Measurements from ENCODE around the gene EPB41L1.

EPB41L1 gene

DNA sequence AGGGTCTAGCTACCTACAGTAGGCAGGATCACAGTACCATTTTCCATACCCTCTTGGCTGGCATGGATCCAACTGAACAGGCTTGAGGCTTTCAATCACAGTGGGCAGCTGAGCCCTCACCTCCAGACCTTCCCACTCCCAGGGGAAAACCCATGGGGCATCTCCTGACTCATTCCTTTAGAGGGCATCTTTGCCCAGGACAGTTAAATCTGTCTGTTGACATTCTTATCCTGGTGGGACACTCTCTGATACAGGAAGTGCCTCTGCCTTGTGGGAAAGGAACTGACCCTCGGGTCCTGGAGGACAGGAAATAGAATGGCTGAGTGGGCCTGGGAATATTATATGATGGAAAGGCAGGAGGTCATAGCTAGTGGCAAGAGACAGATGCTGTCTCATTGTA, 10.2 kb upstream of the EPB41L1 start:
- ChIA-PET POLR2A (no interaction called here), CTCF (interaction anchor here (0.7 to 20.8 kb wide), 5 partner anchors 13 to 159 kb away, joined by 3 to 495 read pairs (median 5); no protein-coding TSS in a partner anchor)
- TF ChIP-seq, protein P1, sequence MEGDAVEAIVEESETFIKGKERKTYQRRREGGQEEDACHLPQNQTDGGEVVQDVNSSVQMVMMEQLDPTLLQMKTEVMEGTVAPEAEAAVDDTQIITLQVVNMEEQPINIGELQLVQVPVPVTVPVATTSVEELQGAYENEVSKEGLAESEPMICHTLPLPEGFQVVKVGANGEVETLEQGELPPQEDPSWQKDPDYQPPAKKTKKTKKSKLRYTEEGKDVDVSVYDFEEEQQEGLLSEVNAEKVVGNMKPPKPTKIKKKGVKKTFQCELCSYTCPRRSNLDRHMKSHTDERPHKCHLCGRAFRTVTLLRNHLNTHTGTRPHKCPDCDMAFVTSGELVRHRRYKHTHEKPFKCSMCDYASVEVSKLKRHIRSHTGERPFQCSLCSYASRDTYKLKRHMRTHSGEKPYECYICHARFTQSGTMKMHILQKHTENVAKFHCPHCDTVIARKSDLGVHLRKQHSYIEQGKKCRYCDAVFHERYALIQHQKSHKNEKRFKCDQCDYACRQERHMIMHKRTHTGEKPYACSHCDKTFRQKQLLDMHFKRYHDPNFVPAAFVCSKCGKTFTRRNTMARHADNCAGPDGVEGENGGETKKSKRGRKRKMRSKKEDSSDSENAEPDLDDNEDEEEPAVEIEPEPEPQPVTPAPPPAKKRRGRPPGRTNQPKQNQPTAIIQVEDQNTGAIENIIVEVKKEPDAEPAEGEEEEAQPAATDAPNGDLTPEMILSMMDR (IDR thresholded peaks at IDR 0.05; ENCODE audit: control extremely low read depth, extremely low read depth, low read depth, missing control alignments), result no peak
- no peak for DNase-seq (ENCODE audit: extremely low spot score)

GRCh38 chr20:36145877-36146707, 8.4 kb upstream of the EPB41L1 start:
- TF ChIP-seq, protein P1 (IDR thresholded peaks at IDR 0.05; ENCODE audit: control extremely low read depth, extremely low read depth, low read depth, missing control alignments), result no peak
- ChIA-PET CTCF (interaction anchor here (1.2 to 20.8 kb wide), 4 partner anchors 12 to 152 kb away, joined by 3 to 495 read pairs (median 36); no protein-coding TSS in a partner anchor), POLR2A (interaction anchor here (0.7 kb wide), 1 partner anchor 138 kb away, joined by 4 read pairs; no protein-coding TSS in a partner anchor)
- no peak for DNase-seq (ENCODE audit: extremely low spot score)

GRCh38 chr20:36147690-36148089, 6.8 kb upstream of the EPB41L1 start:
- TF ChIP-seq, protein P1 (IDR thresholded peaks at IDR 0.05; ENCODE audit: control extremely low read depth, extremely low read depth, low read depth, missing control alignments), result no peak
- ChIA-PET POLR2A (no interaction called here), CTCF (interaction anchor here (1.7 to 20.8 kb wide), 5 partner anchors 10 to 153 kb away, joined by 6 to 495 read pairs (median 13); no protein-coding TSS in a partner anchor)
- DNase-seq (ENCODE audit: extremely low spot score), result no peak

DNA sequence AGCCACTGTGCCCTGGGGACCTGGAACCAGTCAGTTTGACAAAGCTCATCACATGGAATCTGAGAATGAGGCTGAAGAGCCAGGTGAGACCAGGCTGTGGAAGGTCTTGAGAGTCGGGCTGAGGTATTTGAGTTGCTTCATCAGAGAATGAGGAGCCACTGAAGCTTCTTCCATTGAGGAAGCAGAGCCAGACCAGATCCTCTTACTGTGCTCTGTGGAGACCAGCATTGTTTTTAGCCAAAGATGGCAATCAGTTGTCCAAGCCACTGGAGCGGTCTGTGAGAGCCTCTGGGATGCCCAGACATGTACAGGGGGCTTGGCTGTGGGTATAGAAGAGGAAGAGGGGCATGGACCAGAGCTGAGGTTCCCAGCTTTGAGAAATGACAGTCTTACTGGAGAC, 6.1 kb upstream of the EPB41L1 start:
- CTCF ChIA-PET, result interaction anchor here (1.5 to 20.8 kb wide), 6 partner anchors 9 to 154 kb away, joined by 3 to 495 read pairs (median 11); no protein-coding TSS in a partner anchor
- POLR2A ChIA-PET, result no interaction called here

GRCh38 chr20:36149012-36149411, 5.5 kb upstream of the EPB41L1 start:
- DNase-seq (ENCODE audit: extremely low spot score), result no peak
- CTCF ChIA-PET, result interaction anchor here (1.1 to 20.8 kb wide), 8 partner anchors 9 to 290 kb away, joined by 3 to 495 read pairs (median 8); partner anchors contain the start of gene SCAND1
- TF ChIP-seq, protein P1 (IDR thresholded peaks at IDR 0.05; ENCODE audit: control extremely low read depth, extremely low read depth, low read depth, missing control alignments), result no peak
- POLR2A ChIA-PET, result no interaction called here

More for the DNA sequence above, 6.1 kb upstream of the EPB41L1 start:
- DNase-seq (ENCODE audit: extremely low spot score), result no peak
- TF ChIP-seq, protein P1 (IDR thresholded peaks at IDR 0.05; ENCODE audit: control extremely low read depth, extremely low read depth, low read depth, missing control alignments), result no peak

GRCh38 chr20:36149469-36149868, 5.1 kb upstream of the EPB41L1 start:
- ChIA-PET POLR2A (no interaction called here), CTCF (interaction anchor here (1.1 to 20.8 kb wide), 8 partner anchors 8 to 290 kb away, joined by 3 to 495 read pairs (median 8); partner anchors contain the start of gene SCAND1)
- no peak for DNase-seq (ENCODE audit: extremely low spot score)
- TF ChIP-seq, protein P1 (IDR thresholded peaks at IDR 0.05; ENCODE audit: control extremely low read depth, extremely low read depth, low read depth, missing control alignments), result no peak

All from GM10248 (cell line).